GM12874 (cell line): ENCODE results near the gene GPHN.
A peak's percentile ranks its signal among the peaks of the same experiment; 100 is the strongest.

Experiments used
- CTCF ChIP-seq: IDR thresholded peaks from 2 replicates; pipeline ENCODE4 v1.5.1; 2011; ENCODE audit warnings: low read depth, mild to moderate bottlenecking, control low read depth, low read length, moderate library complexity; ENCODE audit not compliant: insufficient read depth

Gene GPHN

GRCh38 chr14:66724996-66725395 lies 217.0 kb downstream of the GPHN start:
- no peak for TF ChIP-seq CTCF

DNA sequence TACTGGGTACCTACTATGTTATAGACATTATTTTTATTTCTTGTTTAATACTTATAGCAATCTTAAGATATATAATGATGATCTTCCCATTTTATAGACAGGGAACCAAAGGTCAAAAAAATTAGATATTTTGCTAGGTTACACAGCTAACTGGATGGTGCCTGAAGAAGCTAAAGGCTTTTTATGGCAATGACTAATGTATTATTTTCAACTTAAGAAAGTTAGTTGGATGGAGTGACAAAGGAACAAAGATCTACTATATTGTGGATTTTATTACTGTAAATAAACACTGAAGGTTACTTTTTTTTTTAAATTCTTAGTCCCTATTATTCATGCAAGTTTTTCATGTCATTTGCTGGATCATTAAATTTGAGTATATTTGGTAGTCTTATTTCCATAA lies 227.9 kb downstream of the GPHN start:
- no peak for TF ChIP-seq CTCF

DNA sequence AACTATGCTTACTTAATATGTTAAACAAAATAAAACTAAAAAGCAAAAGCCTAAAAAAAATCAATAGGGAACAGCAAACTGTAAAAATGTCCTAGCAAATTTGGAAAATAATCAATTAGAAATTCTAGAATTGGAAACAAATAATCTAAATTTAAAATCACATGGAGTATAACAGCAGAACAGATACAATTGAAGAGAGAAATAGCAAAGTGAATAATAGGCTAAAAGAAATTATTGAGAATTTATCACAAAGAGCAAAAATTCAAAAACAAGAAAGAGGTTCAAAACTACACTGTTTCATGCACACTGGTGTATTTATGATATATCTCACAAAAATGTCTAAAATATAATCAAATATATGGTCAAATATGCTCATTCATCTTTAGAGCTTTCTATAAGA lies 231.9 kb downstream of the GPHN start:
- no peak for TF ChIP-seq CTCF

DNA sequence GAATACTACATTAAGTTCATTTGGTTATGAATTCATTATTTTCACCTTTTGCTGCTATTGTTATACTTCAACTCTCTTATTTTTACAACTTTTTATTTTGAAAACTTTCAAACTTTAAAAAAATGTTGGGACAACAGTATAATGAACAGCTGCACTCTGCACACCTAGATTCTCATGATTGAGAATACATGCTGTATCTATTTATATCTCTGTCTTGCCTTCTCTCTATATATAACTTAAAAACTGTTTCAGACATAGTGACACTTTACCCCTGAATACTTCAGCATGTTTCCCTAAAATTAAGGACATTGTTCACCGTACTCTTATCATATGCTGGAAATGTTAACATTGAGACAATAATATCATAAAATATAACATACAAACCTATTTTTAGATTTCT lies 237.1 kb downstream of the GPHN start:
- TF ChIP-seq CTCF, result no peak

- TF ChIP-seq CTCF, result peak; percentile 53
Observed at GRCh38 chr14:66746316-66747006, 238.5 kb downstream of the GPHN start.

GRCh38 chr14:66752109-66752508 lies 244.2 kb downstream of the GPHN start:
- no peak for TF ChIP-seq CTCF

- TF ChIP-seq CTCF, result no peak
Observed at GRCh38 chr14:66758031-66758613, 250.2 kb downstream of the GPHN start.

- no peak for TF ChIP-seq CTCF
Observed at GRCh38 chr14:66772146-66772545, 264.2 kb downstream of the GPHN start.
